ENCODE measurements around the gene STT3B. TPM values are rescaled to one million over a fixed set of nuclear protein-coding genes. Genes with fewer than 3 reads are reported as not detected.

Gene STT3B
- total RNA-seq, 2 experiments from 2014 or later: 111 to 113 TPM

GRCh38 chr3:31546725-31547124, 14.0 kb downstream of the STT3B start:
- CTCF ChIA-PET: interaction anchor here (1.3 kb wide), 1 partner anchor 11 kb away, joined by 5 read pairs; no protein-coding TSS in a partner anchor
- no peaks in the 10 kb centered on the region for H3K9me3 ChIP-seq (ENCODE audit: control insufficient read depth in 1 of 2, insufficient read depth in 1 of 2, low read length in 2 of 2)
- POLR2A ChIA-PET: interaction anchor here (0.8 to 5.0 kb wide), 3 partner anchors 14 to 41 kb away, joined by 3 to 52 read pairs (median 3); partner anchors contain the start of gene STT3B
- no peak overlapping the region for H3K27ac ChIP-seq (ENCODE audit: low read depth in 1 of 2, low read length in 2 of 2)
- H3K4me3 Mint-ChIP-seq: peak overlapping the region; percentile 35
- peak overlapping the region; percentile 3 for H3K27ac Mint-ChIP-seq
- no peak for DNase-seq
- H3K4me3 ChIP-seq (ENCODE audit: low read length): no peak overlapping the region
- TF ChIP-seq CTCF (IDR thresholded peaks at IDR 0.05): no peak
- peaks cover 28% of the 10 kb centered on the region for H3K4me1 ChIP-seq (ENCODE audit: insufficient read depth, low read length)
- ATAC-seq (ENCODE audit: poor library complexity): no peak
- H3K9me3 Mint-ChIP-seq: no peaks in the 10 kb centered on the region
- peaks cover 11% of the 10 kb centered on the region for H3K36me3 Mint-ChIP-seq (ENCODE audit: low read depth)
- no peaks in the 10 kb centered on the region for H3K27me3 ChIP-seq (ENCODE audit: control insufficient read depth in 1 of 2, insufficient read depth in 2 of 2, low read length in 2 of 2)
- no peaks in the 10 kb centered on the region for H3K36me3 ChIP-seq (ENCODE audit: insufficient read depth, low read length)
- peaks cover 97% of the 10 kb centered on the region for H3K4me1 Mint-ChIP-seq (ENCODE audit: low read depth)
- intact Hi-C loops (cut with DNase I, micrococcal nuclease): loop anchor here in 1 of 2 experiments (5.0 kb wide), 1 partner anchor 216 kb away; no protein-coding TSS in a partner anchor
- no peaks in the 10 kb centered on the region for H3K27me3 Mint-ChIP-seq

DNA sequence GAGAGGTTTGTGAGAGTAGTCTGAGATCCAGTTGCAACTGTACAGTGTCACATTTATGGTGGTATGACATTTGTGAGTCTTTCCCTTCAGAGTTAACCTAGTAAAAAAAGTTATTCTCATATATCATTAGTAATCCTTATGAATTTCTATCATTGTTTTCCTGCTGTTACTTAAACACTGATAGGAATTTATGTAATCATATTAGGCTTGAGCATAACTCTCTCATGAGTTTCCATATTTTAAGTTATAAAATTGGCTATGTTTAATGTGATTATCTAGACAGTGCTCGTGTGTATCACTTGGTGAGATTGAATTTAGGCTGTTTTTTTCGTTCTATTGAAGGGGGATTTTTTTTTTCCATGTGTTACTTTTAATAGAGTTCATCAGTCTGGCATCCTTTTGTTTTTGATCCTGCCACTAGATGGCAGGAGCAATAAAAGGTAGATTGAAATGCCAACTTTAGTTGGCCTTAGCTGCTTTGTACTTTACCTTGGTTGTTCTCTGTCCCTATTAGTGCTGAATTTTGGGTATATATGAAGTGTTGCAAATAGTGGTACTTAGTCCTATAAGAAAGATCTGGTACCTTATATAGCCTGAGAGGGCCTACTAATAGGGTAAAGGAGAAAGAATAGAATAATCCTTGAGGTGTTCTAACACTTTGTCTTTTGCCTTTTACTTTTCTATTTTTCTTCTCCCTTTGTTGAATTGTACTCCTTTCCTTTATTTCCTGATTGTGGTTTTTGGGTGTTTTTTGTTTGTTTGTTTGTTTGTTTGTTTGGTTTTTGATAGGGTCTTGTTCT, 17.9 kb downstream of the STT3B start:
- Histone ChIP-seq H3K36me3 (ENCODE audit: insufficient read depth, low read length) (no peaks in the 10 kb centered on the region), H3K9me3 (ENCODE audit: control insufficient read depth in 1 of 2, insufficient read depth in 1 of 2, low read length in 2 of 2) (peaks cover 0 to 6% of the 10 kb centered on the region in 2 experiments), H3K4me3 (ENCODE audit: low read length) (no peak overlapping the region), H3K4me1 (ENCODE audit: insufficient read depth, low read length) (peaks cover 18% of the 10 kb centered on the region), H3K27me3 (ENCODE audit: control insufficient read depth in 1 of 2, insufficient read depth in 2 of 2, low read length in 2 of 2) (no peaks in the 10 kb centered on the region), H3K27ac (ENCODE audit: low read depth in 1 of 2, low read length in 2 of 2) (no peak overlapping the region)
- peak overlapping the region; percentile 38 for H3K4me3 Mint-ChIP-seq
- H3K27ac Mint-ChIP-seq: peak overlapping the region; percentile 40
- H3K9me3 Mint-ChIP-seq: peaks cover 2% of the 10 kb centered on the region
- H3K27me3 Mint-ChIP-seq: no peaks in the 10 kb centered on the region
- peak in 3 of 14 experiments; percentile 52 to 70 (median 67) for DNase-seq
- intact Hi-C loops (cut with DNase I, micrococcal nuclease): loop anchor here (2.0 to 5.0 kb wide), 3 partner anchors 14 to 142 kb away; no protein-coding TSS in a partner anchor
- ATAC-seq (ENCODE audit: poor library complexity): peak; percentile 70
- CTCF ChIA-PET: interaction anchor here (0.6 to 2.0 kb wide), 11 partner anchors 9 to 218 kb away, joined by 3 to 15 read pairs (median 4); partner anchors contain the start of gene STT3B
- POLR2A ChIA-PET: interaction anchor here (0.6 to 1.8 kb wide), 3 partner anchors 18 to 497 kb away, joined by 3 to 12 read pairs (median 3); partner anchors contain the start of gene STT3B
- H3K4me1 Mint-ChIP-seq (ENCODE audit: low read depth): peaks cover 94% of the 10 kb centered on the region
- peak; percentile 86 for TF ChIP-seq CTCF (IDR thresholded peaks at IDR 0.05)
- H3K36me3 Mint-ChIP-seq (ENCODE audit: low read depth): peaks cover 9% of the 10 kb centered on the region

DNA sequence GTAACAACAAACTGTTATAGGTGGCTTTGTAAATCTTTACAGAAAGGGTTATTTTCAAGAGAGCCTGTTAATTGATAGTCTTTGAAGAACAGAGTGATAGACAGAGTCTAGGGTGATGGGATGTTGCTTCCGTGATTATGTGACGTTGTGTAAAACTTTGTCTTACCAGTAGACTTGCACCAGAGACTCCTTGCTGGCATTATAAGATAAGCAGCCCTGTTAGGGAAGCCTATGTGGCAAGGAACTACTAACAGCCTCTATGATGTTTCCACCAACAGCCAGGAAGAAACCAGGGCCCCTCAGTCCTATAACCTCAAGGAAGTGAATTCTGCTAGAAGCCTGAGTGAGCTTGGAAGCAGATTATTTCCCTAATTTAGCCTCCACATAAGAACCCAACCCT, 18.9 kb downstream of the STT3B start:
- H3K4me1 Mint-ChIP-seq (ENCODE audit: low read depth): peaks cover 94% of the 10 kb centered on the region
- Histone ChIP-seq H3K4me1 (ENCODE audit: insufficient read depth, low read length) (peaks cover 13% of the 10 kb centered on the region), H3K27ac (ENCODE audit: low read depth in 1 of 2, low read length in 2 of 2) (no peak overlapping the region), H3K36me3 (ENCODE audit: insufficient read depth, low read length) (no peaks in the 10 kb centered on the region), H3K4me3 (ENCODE audit: low read length) (no peak overlapping the region), H3K27me3 (ENCODE audit: control insufficient read depth in 1 of 2, insufficient read depth in 2 of 2, low read length in 2 of 2) (no peaks in the 10 kb centered on the region), H3K9me3 (ENCODE audit: control insufficient read depth in 1 of 2, insufficient read depth in 1 of 2, low read length in 2 of 2) (peaks cover 0 to 6% of the 10 kb centered on the region in 2 experiments)
- peaks cover 12% of the 10 kb centered on the region for H3K36me3 Mint-ChIP-seq (ENCODE audit: low read depth)
- DNase-seq: no peak
- H3K4me3 Mint-ChIP-seq: peak overlapping the region; percentile 4
- peak overlapping the region; percentile 10 for H3K27ac Mint-ChIP-seq
- POLR2A ChIA-PET: interaction anchor here (1.3 kb wide), 1 partner anchor 19 kb away, joined by 8 read pairs; the partner anchor contains the start of gene STT3B
- intact Hi-C loops (cut with DNase I, micrococcal nuclease): loop anchor here (2.0 to 5.0 kb wide), 3 partner anchors 15 to 141 kb away; no protein-coding TSS in a partner anchor
- no peak for TF ChIP-seq CTCF (IDR thresholded peaks at IDR 0.05)
- ATAC-seq (ENCODE audit: poor library complexity): no peak
- H3K9me3 Mint-ChIP-seq: peaks cover 4% of the 10 kb centered on the region
- CTCF ChIA-PET: interaction anchor here (1.6 to 1.9 kb wide), 2 partner anchors 11 to 15 kb away, joined by 4 to 15 read pairs; no protein-coding TSS in a partner anchor
- H3K27me3 Mint-ChIP-seq: no peaks in the 10 kb centered on the region

Measured in CD4-positive, alpha-beta T cell (primary cell).